ENCODE results near the gene ADH1C.

Gene ADH1C

DNA sequence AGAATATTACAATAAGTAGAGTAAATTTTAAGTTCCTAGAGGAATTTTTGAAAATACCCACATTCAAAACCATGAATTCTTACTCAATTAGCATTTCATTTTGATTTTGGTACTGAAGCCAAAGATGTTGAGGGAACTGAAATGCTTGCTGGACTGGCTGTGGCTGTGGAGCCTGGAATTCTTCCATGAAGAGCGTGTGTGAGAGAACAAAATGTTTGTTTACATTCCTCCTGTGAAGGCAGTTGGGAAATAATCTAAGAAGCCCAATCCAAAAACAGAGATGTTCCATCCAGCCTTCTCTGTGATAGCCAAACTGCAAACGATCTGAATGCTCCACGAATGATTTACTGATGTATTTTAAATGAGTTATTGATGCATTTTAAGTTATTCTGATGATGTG lies 27.6 kb downstream of the ADH1C start:
- no peak overlapping the region for H3K4me3 ChIP-seq (ENCODE audit: low read depth, low read length, poor library complexity, severe bottlenecking)
- no peaks in the 10 kb centered on the region for H4K20me1 ChIP-seq (ENCODE audit: insufficient read depth, low read length)
- no peaks in the 10 kb centered on the region for H3K9me3 ChIP-seq (ENCODE audit: low read length)
- H3K9me2 ChIP-seq (ENCODE audit: low read depth, low read length) = no peaks in the 10 kb centered on the region
- H3K27me3 ChIP-seq (ENCODE audit: insufficient read depth, low read length) = no peaks in the 10 kb centered on the region
- no peak overlapping the region for H2AFZ ChIP-seq (ENCODE audit: low read length)
- no peaks in the 10 kb centered on the region for H3K79me2 ChIP-seq (ENCODE audit: insufficient read depth, low read length)
- TF ChIP-seq EZH2 (IDR thresholded peaks at IDR 0.05; ENCODE audit: borderline replicate concordance, low read length) = no peak
- TF ChIP-seq, protein P1, sequence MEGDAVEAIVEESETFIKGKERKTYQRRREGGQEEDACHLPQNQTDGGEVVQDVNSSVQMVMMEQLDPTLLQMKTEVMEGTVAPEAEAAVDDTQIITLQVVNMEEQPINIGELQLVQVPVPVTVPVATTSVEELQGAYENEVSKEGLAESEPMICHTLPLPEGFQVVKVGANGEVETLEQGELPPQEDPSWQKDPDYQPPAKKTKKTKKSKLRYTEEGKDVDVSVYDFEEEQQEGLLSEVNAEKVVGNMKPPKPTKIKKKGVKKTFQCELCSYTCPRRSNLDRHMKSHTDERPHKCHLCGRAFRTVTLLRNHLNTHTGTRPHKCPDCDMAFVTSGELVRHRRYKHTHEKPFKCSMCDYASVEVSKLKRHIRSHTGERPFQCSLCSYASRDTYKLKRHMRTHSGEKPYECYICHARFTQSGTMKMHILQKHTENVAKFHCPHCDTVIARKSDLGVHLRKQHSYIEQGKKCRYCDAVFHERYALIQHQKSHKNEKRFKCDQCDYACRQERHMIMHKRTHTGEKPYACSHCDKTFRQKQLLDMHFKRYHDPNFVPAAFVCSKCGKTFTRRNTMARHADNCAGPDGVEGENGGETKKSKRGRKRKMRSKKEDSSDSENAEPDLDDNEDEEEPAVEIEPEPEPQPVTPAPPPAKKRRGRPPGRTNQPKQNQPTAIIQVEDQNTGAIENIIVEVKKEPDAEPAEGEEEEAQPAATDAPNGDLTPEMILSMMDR (IDR thresholded peaks at IDR 0.05; ENCODE audit: low read length) = no peak
- no peak overlapping the region for H3K9ac ChIP-seq (ENCODE audit: low read length)
- H3K27ac ChIP-seq (ENCODE audit: low read depth, low read length, poor library complexity, severe bottlenecking) = no peak overlapping the region
- H3K4me2 ChIP-seq (ENCODE audit: low read length) = no peak overlapping the region
- H3K4me1 ChIP-seq (ENCODE audit: insufficient read depth, low read length, severe bottlenecking) = no peaks in the 10 kb centered on the region
- no peaks in the 10 kb centered on the region for H3K36me3 ChIP-seq (ENCODE audit: insufficient read depth, low read length)
- no peaks in the 10 kb centered on the region for H3F3A ChIP-seq (ENCODE audit: insufficient read depth, low read length)

- H3K36me3 ChIP-seq (ENCODE audit: insufficient read depth, low read length) = no peaks in the 10 kb centered on the region
- H3K4me2 ChIP-seq (ENCODE audit: low read length) = no peak overlapping the region
- no peak overlapping the region for H3K9ac ChIP-seq (ENCODE audit: low read length)
- TF ChIP-seq EZH2 (IDR thresholded peaks at IDR 0.05; ENCODE audit: borderline replicate concordance, low read length) = no peak
- TF ChIP-seq, protein P1 (IDR thresholded peaks at IDR 0.05; ENCODE audit: low read length) = no peak
- no peak overlapping the region for H2AFZ ChIP-seq (ENCODE audit: low read length)
- no peak overlapping the region for H3K27ac ChIP-seq (ENCODE audit: low read depth, low read length, poor library complexity, severe bottlenecking)
- H4K20me1 ChIP-seq (ENCODE audit: insufficient read depth, low read length) = no peaks in the 10 kb centered on the region
- H3K9me2 ChIP-seq (ENCODE audit: low read depth, low read length) = no peaks in the 10 kb centered on the region
- H3K4me3 ChIP-seq (ENCODE audit: low read depth, low read length, poor library complexity, severe bottlenecking) = no peak overlapping the region
- no peaks in the 10 kb centered on the region for H3K4me1 ChIP-seq (ENCODE audit: insufficient read depth, low read length, severe bottlenecking)
- H3K27me3 ChIP-seq (ENCODE audit: insufficient read depth, low read length) = no peaks in the 10 kb centered on the region
- no peaks in the 10 kb centered on the region for H3F3A ChIP-seq (ENCODE audit: insufficient read depth, low read length)
- H3K79me2 ChIP-seq (ENCODE audit: insufficient read depth, low read length) = no peaks in the 10 kb centered on the region
- H3K9me3 ChIP-seq (ENCODE audit: low read length) = no peaks in the 10 kb centered on the region
Observed at GRCh38 chr4:99324361-99324760, 28.2 kb downstream of the ADH1C start.

GRCh38 chr4:99323756-99324155 lies 28.8 kb downstream of the ADH1C start:
- Histone ChIP-seq H3K27ac (ENCODE audit: low read depth, low read length, poor library complexity, severe bottlenecking) (no peak overlapping the region), H3K27me3 (ENCODE audit: insufficient read depth, low read length) (no peaks in the 10 kb centered on the region), H3K4me2 (ENCODE audit: low read length) (no peak overlapping the region), H2AFZ (ENCODE audit: low read length) (no peak overlapping the region), H3K9me2 (ENCODE audit: low read depth, low read length) (no peaks in the 10 kb centered on the region), H3K4me1 (ENCODE audit: insufficient read depth, low read length, severe bottlenecking) (no peaks in the 10 kb centered on the region), H3K79me2 (ENCODE audit: insufficient read depth, low read length) (no peaks in the 10 kb centered on the region), H3F3A (ENCODE audit: insufficient read depth, low read length) (no peaks in the 10 kb centered on the region), H3K36me3 (ENCODE audit: insufficient read depth, low read length) (no peaks in the 10 kb centered on the region), H3K9ac (ENCODE audit: low read length) (no peak overlapping the region), H3K4me3 (ENCODE audit: low read depth, low read length, poor library complexity, severe bottlenecking) (no peak overlapping the region), H4K20me1 (ENCODE audit: insufficient read depth, low read length) (no peaks in the 10 kb centered on the region), H3K9me3 (ENCODE audit: low read length) (no peaks in the 10 kb centered on the region)
- TF ChIP-seq, protein P1 (IDR thresholded peaks at IDR 0.05; ENCODE audit: low read length) = no peak
- no peak for TF ChIP-seq EZH2 (IDR thresholded peaks at IDR 0.05; ENCODE audit: borderline replicate concordance, low read length)

All from OCI-LY1 (cell line).